Fibroblast of mammary gland (primary cell): ENCODE measurements around the gene CDC25B.

Experiments
- DNase-seq: peaks from one replicate; pipeline ENCODE4 v3.0.0-alpha.2; 2010; ENCODE audit warnings: low read depth
- H3K4me3 ChIP-seq: 2 replicates; pipeline ENCODE4 v1.5.1; 2011; ENCODE audit warnings: low read depth, mild to moderate bottlenecking, low read length, moderate library complexity; ENCODE audit not compliant: control insufficient read depth
- CTCF ChIP-seq: conservative IDR thresholded peaks from 2 replicates; pipeline ENCODE4 v1.5.1; 2011; ENCODE audit warnings: low read depth, low read length, inconsistent platforms; ENCODE audit not compliant: control insufficient read depth, insufficient read depth

Gene CDC25B

GRCh38 chr20:3763671-3764601, 32.2 kb upstream of the CDC25B start:
- TF ChIP-seq CTCF = no peak
- no peak overlapping the region for H3K4me3 ChIP-seq
- no peak for DNase-seq

- no peak overlapping the region for H3K4me3 ChIP-seq
- DNase-seq = no peak
- TF ChIP-seq CTCF = no peak
Observed at GRCh38 chr20:3764659-3765058, 31.5 kb upstream of the CDC25B start.

- H3K4me3 ChIP-seq = no peak overlapping the region
- DNase-seq = no peak
- no peak for TF ChIP-seq CTCF
Observed at GRCh38 chr20:3765171-3765882, 30.8 kb upstream of the CDC25B start.

GRCh38 chr20:3766422-3767109, 29.5 kb upstream of the CDC25B start:
- peak overlapping the region; percentile 67 for H3K4me3 ChIP-seq
- no peak for TF ChIP-seq CTCF
- no peak for DNase-seq

- peak overlapping the region; percentile 67 for H3K4me3 ChIP-seq
- no peak for DNase-seq
- TF ChIP-seq CTCF = no peak
Observed at GRCh38 chr20:3767110-3767426, 29.0 kb upstream of the CDC25B start.

- TF ChIP-seq CTCF = no peak
- DNase-seq = peak; percentile 96
- peak within 1 kb of the TSS; percentile 67 for H3K4me3 ChIP-seq
Observed at GRCh38 chr20:3767427-3768341, 28.4 kb upstream of the CDC25B start, which contains the start of gene ADISSP. Gene ADISSP (minus strand): TSS chr20:3767753. CDS start chr20:3760100, 7,653 bp downstream.
